Mammary epithelial cell (primary cell): ENCODE results near the gene MTHFS.
"Not testable (repeated sequence)": the region's sequence is repeated elsewhere in the genome, so short reads cannot be mapped to it uniquely, and the experiment has no call there.

Experiments used
- CTCF ChIP-seq, 2 donors: IDR thresholded peaks in 1 of 2; conservative IDR thresholded peaks in 1 of 2; 2 replicates each; pipeline ENCODE4 v1.5.1; 2011 to 2012; ENCODE audit warnings: inconsistent platforms in 2 of 2, low read length in 2 of 2, mild to moderate bottlenecking in 2 of 2, control low read depth in 1 of 2, low read depth in 1 of 2; ENCODE audit not compliant: insufficient read depth in 1 of 2; ENCODE audit errors: extremely low read depth in 1 of 2
- EZH2 ChIP-seq: IDR thresholded peaks from 2 replicates; pipeline ENCODE4 v1.6.1; 2012; ENCODE audit warnings: low read length, inconsistent platforms, borderline replicate concordance

- not testable (repeated sequence) for TF ChIP-seq CTCF (conservative IDR thresholded peaks at IDR 0.05 in 1 of 2, IDR thresholded peaks at IDR 0.05 in 1 of 2; ENCODE audit: extremely low read depth in 1 of 2, insufficient read depth in 1 of 2, low read depth in 1 of 2, low read length in 2 of 2); EZH2
These were observed 12.9 kb upstream of the MTHFS start for GRCh38 chr15:79909556-79910335.
